ENCODE data around the gene WDR64. TPM values are rescaled to one million over a fixed set of nuclear protein-coding genes. Genes with fewer than 3 reads are reported as not detected.

Gene WDR64
- not detected for total RNA-seq
- long read RNA-seq = 0 reads

GRCh38 chr1:241652012-241652411 lies at the start of gene WDR64:
Gene WDR64, plus strand, starts transcription at chr1:241652281. Its CDS starts 204 bp downstream, at chr1:241652485.
- intact Hi-C loops (cut with DNase I) = no loop called here
- ATAC-seq = no peak

GRCh38 chr1:241603731-241604245 lies 48.3 kb upstream of the WDR64 start:
- intact Hi-C loops (cut with DNase I) = no loop called here
- no peak for DNase-seq (ENCODE audit: missing footprints)
- no peak for ATAC-seq

More at GRCh38 chr1:241652012-241652411, at the start of gene WDR64:
- no peak for DNase-seq (ENCODE audit: missing footprints)

- intact Hi-C loops (cut with DNase I) = no loop called here
- DNase-seq (ENCODE audit: missing footprints) (no peak), ATAC-seq (no peak)
Measured at GRCh38 chr1:241605146-241605805, 46.8 kb upstream of the WDR64 start.

DNA sequence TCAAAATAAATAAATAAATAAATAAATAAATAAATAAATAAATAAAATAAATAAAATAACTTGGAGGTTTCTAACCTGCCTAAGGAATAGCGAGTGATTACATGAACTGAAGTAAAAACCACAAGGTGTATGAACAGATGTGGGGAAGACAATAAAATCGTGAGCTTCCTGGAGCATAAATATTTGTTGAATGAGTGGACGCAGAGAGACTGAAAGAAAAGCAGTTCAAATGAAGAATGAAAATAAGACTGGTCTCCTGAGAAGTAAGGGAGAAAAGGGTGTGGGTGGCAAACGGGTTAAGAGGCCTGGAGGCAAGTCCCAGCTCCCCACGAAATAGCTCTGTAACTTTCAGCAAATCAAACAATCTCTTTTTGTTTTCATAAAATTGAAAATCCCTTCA lies 45.5 kb upstream of the WDR64 start:
- intact Hi-C loops (cut with DNase I) = no loop called here
- ATAC-seq = no peak

GRCh38 chr1:241607497-241607896 lies 44.6 kb upstream of the WDR64 start:
- DNase-seq (ENCODE audit: missing footprints) (no peak), ATAC-seq (no peak)
- intact Hi-C loops (cut with DNase I) = no loop called here

More for the DNA sequence above, 45.5 kb upstream of the WDR64 start:
- no peak for DNase-seq (ENCODE audit: missing footprints)

GRCh38 chr1:241608379-241609033 lies 43.6 kb upstream of the WDR64 start:
- no peak for ATAC-seq
- DNase-seq (ENCODE audit: missing footprints) = no peak
- intact Hi-C loops (cut with DNase I) = no loop called here

- intact Hi-C loops (cut with DNase I) = loop anchor here (5.0 to 10.0 kb wide), 2 partner anchors 237 to 385 kb away; partner anchors contain the start of genes EXO1 and MAP1LC3C
- DNase-seq (ENCODE audit: missing footprints) (no peak), ATAC-seq (peak; percentile 70)
Measured at GRCh38 chr1:241610056-241610815, 41.8 kb upstream of the WDR64 start.

DNA sequence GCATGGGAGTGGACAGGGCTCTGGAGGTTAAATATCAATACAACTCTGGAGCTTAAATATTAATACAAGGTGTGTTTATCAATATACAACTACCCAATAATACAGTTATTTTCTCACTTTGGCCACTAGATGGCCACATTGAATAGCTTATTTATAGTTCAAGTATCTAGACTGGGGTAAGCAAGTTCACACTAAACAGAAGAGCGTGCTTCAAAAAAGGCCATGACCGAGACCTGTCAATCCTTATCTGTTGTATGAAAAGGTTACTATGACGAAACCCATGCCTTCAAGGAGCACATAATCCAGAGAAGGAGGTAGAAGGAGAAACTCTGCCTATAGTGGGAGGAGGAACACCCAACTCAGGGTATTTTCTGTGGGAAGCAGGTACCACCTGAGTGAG lies 41.0 kb upstream of the WDR64 start:
- peak; percentile 83 for ATAC-seq
- intact Hi-C loops (cut with DNase I) = loop anchor here (5.0 to 10.0 kb wide), 2 partner anchors 236 to 384 kb away; partner anchors contain the start of genes EXO1 and MAP1LC3C
- DNase-seq (ENCODE audit: missing footprints) = no peak

- ATAC-seq (no peak), DNase-seq (ENCODE audit: missing footprints) (no peak)
- intact Hi-C loops (cut with DNase I) = loop anchor here (5.0 to 10.0 kb wide), 2 partner anchors 236 to 383 kb away; partner anchors contain the start of genes EXO1 and MAP1LC3C
Measured at GRCh38 chr1:241611736-241612135, 40.3 kb upstream of the WDR64 start.

- DNase-seq (ENCODE audit: missing footprints) (no peak), ATAC-seq (no peak)
- intact Hi-C loops (cut with DNase I) = loop anchor here (5.0 to 10.0 kb wide), 2 partner anchors 234 to 382 kb away; partner anchors contain the start of genes EXO1 and MAP1LC3C
Measured at GRCh38 chr1:241612533-241613477, 39.3 kb upstream of the WDR64 start.

- ATAC-seq (no peak), DNase-seq (ENCODE audit: missing footprints) (no peak)
- intact Hi-C loops (cut with DNase I) = loop anchor here (5.0 to 10.0 kb wide), 2 partner anchors 233 to 381 kb away; partner anchors contain the start of genes EXO1 and MAP1LC3C
Measured at GRCh38 chr1:241614144-241614543, 37.9 kb upstream of the WDR64 start.

DNA sequence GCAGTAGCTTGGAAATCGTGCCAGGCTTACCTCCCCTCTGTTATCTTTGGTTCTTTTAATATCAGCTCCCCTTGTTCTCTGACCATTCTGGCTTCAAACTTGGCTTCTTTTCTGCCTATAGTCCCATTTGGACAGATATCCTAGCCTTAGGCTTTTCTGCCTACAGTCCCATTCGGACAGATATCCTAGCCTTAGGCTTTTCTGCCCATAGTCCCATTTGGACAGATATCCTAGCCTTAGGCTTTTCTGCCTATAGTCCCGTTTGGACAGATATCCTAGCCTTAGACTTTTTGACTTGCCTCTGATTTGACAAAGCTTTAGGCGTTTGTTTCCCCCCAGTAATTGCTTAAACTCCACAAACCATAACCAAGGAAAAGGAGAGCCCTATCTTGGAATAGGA lies 37.5 kb upstream of the WDR64 start:
- DNase-seq (ENCODE audit: missing footprints) = no peak
- ATAC-seq = no peak
- intact Hi-C loops (cut with DNase I) = loop anchor here (5.0 to 10.0 kb wide), 2 partner anchors 233 to 380 kb away; partner anchors contain the start of genes EXO1 and MAP1LC3C

DNA sequence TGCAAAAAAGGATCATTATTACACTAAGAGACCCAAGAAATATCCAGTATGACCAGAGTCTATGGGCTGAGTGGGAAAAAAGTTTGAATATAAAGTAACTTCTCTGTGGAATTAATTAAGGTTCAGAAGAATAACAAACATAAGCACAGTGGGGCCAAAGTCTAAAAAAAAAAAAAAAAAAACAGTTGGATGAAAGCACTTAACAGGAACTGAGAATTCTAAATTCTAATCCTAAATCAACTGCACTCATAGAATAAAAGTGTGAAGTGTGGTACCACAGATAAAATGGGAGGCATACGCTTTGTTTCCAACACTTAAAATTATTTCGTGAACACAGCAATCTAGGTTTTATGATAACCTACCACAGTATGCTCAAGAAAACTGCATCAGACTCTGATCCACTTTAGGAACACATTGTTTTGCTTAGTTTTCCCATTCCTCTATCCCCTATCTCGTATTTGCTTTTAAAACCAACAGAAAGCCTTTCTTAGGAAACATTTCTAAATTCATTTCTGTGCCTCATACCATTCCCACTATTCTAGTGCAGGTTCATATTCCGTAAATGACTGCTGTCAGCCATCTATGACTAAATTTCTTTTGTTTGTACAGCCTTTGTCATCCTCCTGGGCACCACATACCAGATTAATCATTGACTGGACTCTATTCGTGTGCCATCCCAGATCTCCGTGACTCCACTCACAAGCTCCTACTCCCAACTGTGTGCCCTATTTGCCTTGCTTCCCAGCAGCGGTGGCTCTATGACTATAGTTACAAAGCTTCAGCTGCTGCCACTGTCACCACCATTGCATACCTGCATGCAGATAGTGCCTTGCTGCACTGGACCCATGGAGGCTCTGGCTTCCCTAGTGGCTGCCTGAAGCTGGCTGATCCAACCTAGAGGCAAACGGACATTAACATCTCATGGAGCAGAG lies 36.8 kb upstream of the WDR64 start:
- ATAC-seq = no peak
- intact Hi-C loops (cut with DNase I) = loop anchor here (10.0 kb wide), 1 partner anchor 379 kb away; the partner anchor contains the start of gene MAP1LC3C
- no peak for DNase-seq (ENCODE audit: missing footprints)

- ATAC-seq (no peak), DNase-seq (ENCODE audit: missing footprints) (no peak)
- intact Hi-C loops (cut with DNase I) = loop anchor here (10.0 kb wide), 1 partner anchor 377 kb away; the partner anchor contains the start of gene MAP1LC3C
Measured at GRCh38 chr1:241617426-241617825, 34.7 kb upstream of the WDR64 start.

- DNase-seq (ENCODE audit: missing footprints) = no peak
- intact Hi-C loops (cut with DNase I) = no loop called here
- ATAC-seq = peak; percentile 59
Measured at GRCh38 chr1:241622669-241623068, 29.4 kb upstream of the WDR64 start.

GRCh38 chr1:241624935-241625334 lies 27.1 kb upstream of the WDR64 start:
- ATAC-seq (no peak), DNase-seq (ENCODE audit: missing footprints) (no peak)
- intact Hi-C loops (cut with DNase I) = no loop called here

Data from Right ventricle myocardium inferior (tissue), 1 donor.